Naive thymus-derived CD8-positive, alpha-beta T cell (primary cell): ENCODE results near the gene NUBPL. TPM values are rescaled to one million over a fixed set of nuclear protein-coding genes. Genes with fewer than 3 reads are reported as not detected.
"Not testable (repeated sequence)": the region's sequence is repeated elsewhere in the genome, so short reads cannot be mapped to it uniquely, and the experiment has no call there.

ENCODE experiments used
- ATAC-seq, 2 donors: fragments of 150-1000 bp; cut with Tn5 transposase in 1 of 2; sonication (Bioruptor Pico), chemical (Tn5 transposase) in 1 of 2; 1 replicate in 1 of 2; 2 replicates in 1 of 2; pipeline ENCODE4 v1.10.0; 2021; ENCODE audit warnings: mild to moderate bottlenecking in 2 of 2, moderate library complexity in 2 of 2
- POLR2A ChIA-PET: fragments of 350-600 bp; sonication (Branson Sonifier 250); formaldehyde crosslinking; loops from one replicate; lab custom pipeline; 2021; ENCODE audit warnings: antibody characterized with exemption; lab: Charles Lee
- DNase-seq, 10 donors: peaks; one replicate each; pipeline versions ENCODE4 v3.0.0 to v3.0.0-alpha.2; 2020 to 2022
- H3K27ac Mint-ChIP-seq, 10 donors: one replicate each; pipeline ENCODE4 v1.8.0; 2020 to 2022; ENCODE audit warnings: mild to moderate bottlenecking in 10 of 10, mixed read lengths in 10 of 10, moderate library complexity in 4 of 10, inconsistent platforms in 1 of 10
- H3K27me3 Mint-ChIP-seq, 5 donors: one replicate each; pipeline ENCODE4 v1.8.0; 2021 to 2022; ENCODE audit warnings: mixed read lengths in 5 of 5
- H3K36me3 Mint-ChIP-seq, 3 donors: one replicate each; pipeline ENCODE4 v1.8.0; 2020 to 2022; ENCODE audit warnings: mixed read lengths in 3 of 3, mild to moderate bottlenecking in 2 of 3, inconsistent platforms in 1 of 3
- H3K4me1 Mint-ChIP-seq, 4 donors: one replicate each; pipeline ENCODE4 v1.8.0; 2021 to 2022; ENCODE audit warnings: mixed read lengths in 4 of 4
- H3K4me3 Mint-ChIP-seq, 10 donors: one replicate each; pipeline ENCODE4 v1.8.0; 2020 to 2022; ENCODE audit warnings: mild to moderate bottlenecking in 10 of 10, mixed read lengths in 10 of 10, moderate library complexity in 6 of 10, inconsistent platforms in 1 of 10
- H3K9me3 Mint-ChIP-seq, 9 donors: one replicate each; pipeline ENCODE4 v1.8.0; 2020 to 2022; ENCODE audit warnings: mixed read lengths in 9 of 9, mild to moderate bottlenecking in 3 of 9, inconsistent platforms in 1 of 9, moderate library complexity in 1 of 9
- polyA plus RNA-seq, 3 donors: library from polyadenylated mRNA; unstranded; fragments of 300-500 nt; fragmentation: Illumina TruSeq; gene quantifications; one replicate each; pipeline ENCODE4 v1.2.3, GENCODE V29; 2021
- total RNA-seq, 8 experiments: library from RNA in 2 of 8; stranded (reverse) in 2 of 8; gene quantifications; one replicate each; pipeline ENCODE4 v1.2.3 and lab custom pipeline; 2021 to 2026

The NUBPL gene
- total and polyA plus RNA-seq, 5 experiments from 2014 or later = 6.7 to 11.3 (median 8.6) TPM

- ATAC-seq (no peak), DNase-seq (no peak)
- Mint-ChIP-seq H3K4me1 (peaks cover 4 to 29% (median 10%) of the 10 kb centered on the region in 4 donors), H3K9me3 (no peaks in the 10 kb centered on the region), H3K27me3 (no peaks in the 10 kb centered on the region), H3K36me3 (peaks cover 9 to 39% (median 31%) of the 10 kb centered on the region in 3 donors), H3K4me3 (no peak overlapping the region), H3K27ac (no peak overlapping the region)
- POLR2A ChIA-PET = no interaction called here
These were observed 21.1 kb downstream of the NUBPL start for GRCh38 chr14:31582286-31582691.

- POLR2A ChIA-PET = no interaction called here
- DNase-seq = no peak
- Mint-ChIP-seq H3K4me1 (peaks cover 4 to 25% (median 7%) of the 10 kb centered on the region in 4 donors), H3K9me3 (no peaks in the 10 kb centered on the region), H3K4me3 (no peak overlapping the region), H3K36me3 (peaks cover 4 to 33% (median 24%) of the 10 kb centered on the region in 3 donors), H3K27me3 (no peaks in the 10 kb centered on the region), H3K27ac (no peak overlapping the region)
- ATAC-seq = no peak
These were observed 21.7 kb downstream of the NUBPL start for GRCh38 chr14:31582836-31583452.

DNA sequence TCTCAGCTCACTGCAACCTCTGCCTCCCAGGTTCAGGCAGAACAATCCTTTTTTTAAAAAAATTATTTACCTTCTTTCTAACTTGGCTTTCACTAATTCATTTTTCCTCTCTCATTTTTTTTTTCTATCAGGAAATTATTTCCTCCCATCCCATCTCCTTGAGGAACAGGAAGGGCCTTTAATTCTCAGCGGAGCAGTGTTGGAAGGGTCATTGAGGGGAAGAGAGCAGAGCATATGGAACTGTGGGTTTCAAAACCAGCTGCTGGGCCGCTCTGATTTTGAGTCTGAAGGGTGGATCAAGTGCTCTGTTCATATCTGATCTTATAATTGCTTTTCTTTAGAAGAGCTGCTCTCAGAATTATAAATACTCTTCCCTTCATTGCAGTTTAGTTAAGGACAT, 29.0 kb downstream of the NUBPL start:
- peak overlapping the region in 1 of 10 donors; percentile 63 for H3K27ac Mint-ChIP-seq

DNA sequence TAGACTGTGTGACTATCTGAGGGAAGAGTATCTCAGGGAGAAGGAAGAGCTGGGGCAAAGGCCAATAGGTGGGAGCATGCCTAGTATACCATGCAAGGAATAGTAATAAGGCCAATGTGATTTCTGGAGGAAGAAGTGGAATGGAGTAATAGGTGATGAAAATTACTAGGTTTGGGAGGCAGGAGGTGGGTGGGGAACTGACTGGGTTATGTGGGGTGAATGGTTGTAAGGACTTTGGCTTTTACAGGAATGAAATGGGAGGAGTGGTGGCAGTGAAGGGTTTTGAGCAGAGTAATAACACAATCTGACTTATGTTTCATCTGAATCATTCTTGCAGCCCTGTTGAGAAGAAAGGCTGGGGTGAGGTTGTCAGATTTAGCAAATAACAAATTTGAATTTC, 30.9 kb downstream of the NUBPL start:
- POLR2A ChIA-PET = no interaction called here
- peak overlapping the region in 1 of 10 donors; percentile 18 for H3K27ac Mint-ChIP-seq
- no peak for ATAC-seq
- no peaks in the 10 kb centered on the region for H3K27me3 Mint-ChIP-seq
- H3K4me3 Mint-ChIP-seq = no peak overlapping the region
- H3K4me1 Mint-ChIP-seq = peaks cover 0 to 8% (median 2%) of the 10 kb centered on the region in 4 donors
- no peak for DNase-seq
- H3K9me3 Mint-ChIP-seq = peaks cover 0 to 3% (median 0%) of the 10 kb centered on the region in 9 donors
- peaks cover 2 to 20% (median 6%) of the 10 kb centered on the region in 3 donors for H3K36me3 Mint-ChIP-seq

More for the DNA sequence above, 29.0 kb downstream of the NUBPL start:
- H3K36me3 Mint-ChIP-seq = peaks cover 0 to 28% (median 14%) of the 10 kb centered on the region in 3 donors
- POLR2A ChIA-PET = no interaction called here
- no peak overlapping the region for H3K4me3 Mint-ChIP-seq
- ATAC-seq (no peak), DNase-seq (no peak)
- H3K27me3 Mint-ChIP-seq = no peaks in the 10 kb centered on the region
- H3K4me1 Mint-ChIP-seq = peaks cover 3 to 11% (median 6%) of the 10 kb centered on the region in 4 donors
- H3K9me3 Mint-ChIP-seq = peaks cover 0 to 3% (median 0%) of the 10 kb centered on the region in 9 donors

- no peaks in the 10 kb centered on the region for H3K27me3 Mint-ChIP-seq
- H3K4me3 Mint-ChIP-seq = no peak overlapping the region
- H3K9me3 Mint-ChIP-seq = peaks cover 0 to 3% (median 0%) of the 10 kb centered on the region in 9 donors
- POLR2A ChIA-PET = no interaction called here
- peaks cover 0 to 9% (median 2%) of the 10 kb centered on the region in 4 donors for H3K4me1 Mint-ChIP-seq
- no peak for ATAC-seq
- DNase-seq = no peak
- H3K36me3 Mint-ChIP-seq = peaks cover 3 to 22% (median 6%) of the 10 kb centered on the region in 3 donors
- no peak overlapping the region for H3K27ac Mint-ChIP-seq
These were observed 31.4 kb downstream of the NUBPL start for GRCh38 chr14:31592631-31593030.

GRCh38 chr14:31596342-31597095, 35.3 kb downstream of the NUBPL start:
- DNase-seq = no peak
- H3K27ac Mint-ChIP-seq = peak overlapping the region in 1 of 10 donors; percentile 39
- H3K27me3 Mint-ChIP-seq = no peaks in the 10 kb centered on the region
- no peak for ATAC-seq
- peaks cover 0 to 15% (median 4%) of the 10 kb centered on the region in 9 donors for H3K9me3 Mint-ChIP-seq
- H3K4me1 Mint-ChIP-seq = peaks cover 0 to 9% (median 2%) of the 10 kb centered on the region in 4 donors
- H3K36me3 Mint-ChIP-seq = peaks cover 8 to 41% (median 31%) of the 10 kb centered on the region in 3 donors
- H3K4me3 Mint-ChIP-seq = no peak overlapping the region
- POLR2A ChIA-PET = no interaction called here

DNA sequence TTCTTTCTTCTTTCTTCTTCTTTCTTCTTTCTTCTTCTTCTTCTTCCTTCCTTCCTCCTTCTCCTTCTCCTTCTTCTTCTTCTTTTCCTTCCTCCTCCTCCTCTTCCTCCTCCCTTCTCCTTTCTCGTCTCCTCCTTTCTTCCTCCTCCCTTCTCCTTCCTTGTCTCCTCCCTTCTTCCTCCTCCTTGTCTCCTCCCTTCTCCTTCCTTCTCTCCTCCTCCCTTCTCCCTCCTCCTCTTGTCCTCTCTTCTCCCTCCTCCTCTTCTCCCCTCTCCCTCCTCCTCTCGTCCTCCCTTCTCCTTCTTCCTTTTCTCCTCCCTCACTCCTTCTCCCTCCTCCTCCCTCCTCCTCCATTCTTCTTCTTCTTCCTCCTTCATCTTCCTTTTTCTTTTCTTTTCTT, 44.5 kb downstream of the NUBPL start:
- Mint-ChIP-seq H3K27ac (no peak overlapping the region), H3K4me3 (no peak overlapping the region), H3K36me3 (peaks cover 19 to 68% (median 40%) of the 10 kb centered on the region in 3 donors), H3K9me3 (peaks cover 0 to 38% (median 25%) of the 10 kb centered on the region in 9 donors), H3K4me1 (no peaks in the 10 kb centered on the region), H3K27me3 (no peaks in the 10 kb centered on the region)
- DNase-seq (no peak), ATAC-seq (no peak)
- POLR2A ChIA-PET = no interaction called here

DNA sequence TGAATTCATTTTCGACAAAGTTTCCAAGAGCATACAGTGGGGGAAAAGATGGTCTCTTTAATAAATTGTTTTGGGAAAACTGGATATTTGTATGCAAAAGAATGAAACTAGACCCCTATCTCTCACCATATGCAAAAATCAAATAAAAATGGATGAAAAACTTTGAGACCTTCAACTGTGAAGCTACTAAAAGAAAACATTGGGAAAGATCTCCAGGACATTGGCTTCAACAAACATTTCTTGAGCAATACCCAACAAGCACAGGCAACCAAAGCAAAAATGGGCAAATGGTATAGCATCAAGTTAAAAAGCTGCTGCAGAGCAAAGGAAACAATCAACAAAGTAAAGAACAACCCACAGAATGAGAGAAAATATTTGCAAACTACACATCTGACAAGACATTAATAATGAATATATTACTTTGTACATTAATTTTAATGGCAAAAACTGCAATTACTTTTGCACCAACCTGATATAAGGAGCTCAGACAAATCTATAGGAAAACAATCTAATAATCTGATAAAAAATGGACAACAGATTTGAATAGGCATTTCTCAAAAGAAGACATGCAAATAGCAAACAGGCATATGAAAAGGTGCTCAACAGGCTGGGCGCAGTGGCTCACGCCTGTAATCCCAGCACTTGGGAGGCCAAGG, 50.7 kb downstream of the NUBPL start:
- Mint-ChIP-seq H3K4me3 (no peak overlapping the region), H3K4me1 (peaks cover 0 to 2% (median 1%) of the 10 kb centered on the region in 4 donors), H3K27ac (no peak overlapping the region), H3K9me3 (peaks cover 10 to 82% (median 48%) of the 10 kb centered on the region in 9 donors), H3K36me3 (peaks cover 17 to 72% (median 44%) of the 10 kb centered on the region in 3 donors), H3K27me3 (no peaks in the 10 kb centered on the region)
- POLR2A ChIA-PET = no interaction called here
- ATAC-seq (no peak), DNase-seq (no peak)

GRCh38 chr14:31613188-31613587, 52.0 kb downstream of the NUBPL start:
- POLR2A ChIA-PET = no interaction called here

GRCh38 chr14:31618884-31619283, 57.7 kb downstream of the NUBPL start:
- H3K27ac Mint-ChIP-seq, H3K27me3 Mint-ChIP-seq, POLR2A ChIA-PET, DNase-seq, ATAC-seq: not testable (repeated sequence)
- H3K4me3 Mint-ChIP-seq = peak overlapping the region in 1 of 10 donors; percentile 1
- peaks cover 20 to 87% (median 64%) of the 10 kb centered on the region in 9 donors for H3K9me3 Mint-ChIP-seq
- H3K4me1 Mint-ChIP-seq = peaks cover 3 to 12% (median 7%) of the 10 kb centered on the region in 4 donors
- H3K36me3 Mint-ChIP-seq = peaks cover 58 to 91% (median 65%) of the 10 kb centered on the region in 3 donors

More at GRCh38 chr14:31613188-31613587, 52.0 kb downstream of the NUBPL start:
- H3K27me3 Mint-ChIP-seq = no peaks in the 10 kb centered on the region
- peaks cover 15 to 72% (median 44%) of the 10 kb centered on the region in 3 donors for H3K36me3 Mint-ChIP-seq
- H3K27ac Mint-ChIP-seq = no peak overlapping the region
- DNase-seq (no peak), ATAC-seq (no peak)
- H3K9me3 Mint-ChIP-seq = peaks cover 17 to 86% (median 57%) of the 10 kb centered on the region in 9 donors
- no peak overlapping the region for H3K4me3 Mint-ChIP-seq
- peaks cover under 1 to 3% (median 2%) of the 10 kb centered on the region in 4 donors for H3K4me1 Mint-ChIP-seq

DNA sequence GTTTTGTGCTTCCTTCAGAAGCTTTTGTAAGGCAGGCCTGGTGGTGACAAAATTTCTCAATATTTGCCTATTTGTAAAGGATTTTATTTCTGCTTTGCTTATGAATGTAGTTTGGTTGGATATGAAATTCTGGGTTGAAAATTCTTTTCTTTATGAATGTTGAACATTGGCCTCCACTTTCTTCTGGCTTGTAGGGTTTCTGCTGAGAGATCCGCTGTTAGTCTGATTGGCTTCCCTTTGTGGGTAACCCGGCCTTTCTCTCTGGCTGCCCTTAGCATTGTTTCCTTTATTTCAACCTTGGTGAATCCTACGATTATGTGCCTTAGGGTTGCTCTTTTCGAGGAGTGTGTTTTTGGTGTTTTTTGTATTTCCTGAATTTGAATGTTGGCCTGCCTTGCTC, 58.2 kb downstream of the NUBPL start:
- POLR2A ChIA-PET = no interaction called here
- ATAC-seq = no peak
- H3K4me1 Mint-ChIP-seq = peaks cover 3 to 12% (median 7%) of the 10 kb centered on the region in 4 donors
- DNase-seq = no peak
- peaks cover 61 to 94% (median 70%) of the 10 kb centered on the region in 3 donors for H3K36me3 Mint-ChIP-seq
- H3K27me3 Mint-ChIP-seq = no peaks in the 10 kb centered on the region
- peaks cover 24 to 91% (median 68%) of the 10 kb centered on the region in 9 donors for H3K9me3 Mint-ChIP-seq
- no peak overlapping the region for H3K27ac Mint-ChIP-seq
- no peak overlapping the region for H3K4me3 Mint-ChIP-seq

DNA sequence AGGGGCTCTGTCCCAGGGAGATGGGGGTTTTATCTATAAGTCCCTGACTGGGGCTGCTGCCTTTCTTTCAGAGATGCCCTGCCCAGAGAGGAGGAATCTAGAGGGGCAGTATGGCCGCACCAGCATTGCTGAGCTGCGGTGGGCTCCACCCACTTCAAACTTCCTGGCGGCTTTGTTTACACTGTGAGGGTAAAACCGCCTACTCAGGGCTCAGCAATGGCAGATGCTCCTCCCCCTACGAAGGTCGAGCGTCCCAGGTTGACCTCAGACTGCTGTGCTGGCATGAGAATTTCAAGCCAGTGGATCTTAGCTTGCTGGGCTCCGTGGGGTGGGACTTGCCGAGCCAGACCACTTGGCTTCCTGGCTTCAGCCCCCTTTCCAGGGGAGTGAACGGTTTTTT, 59.7 kb downstream of the NUBPL start:
- POLR2A ChIA-PET, DNase-seq, H3K27me3 Mint-ChIP-seq, H3K4me3 Mint-ChIP-seq, H3K27ac Mint-ChIP-seq, ATAC-seq: not testable (repeated sequence)
- Mint-ChIP-seq H3K36me3 (peaks cover 60 to 92% (median 67%) of the 10 kb centered on the region in 3 donors), H3K4me1 (peaks cover 3 to 12% (median 7%) of the 10 kb centered on the region in 4 donors), H3K9me3 (peaks cover 23 to 81% (median 63%) of the 10 kb centered on the region in 9 donors)
